ENCODE data around the gene ADD3.

The ADD3 gene

GRCh38 chr10:110068780-110069179 is 61.0 kb downstream of the ADD3 start:
- DNase-seq (ENCODE audit: low read depth), result no peak

DNA sequence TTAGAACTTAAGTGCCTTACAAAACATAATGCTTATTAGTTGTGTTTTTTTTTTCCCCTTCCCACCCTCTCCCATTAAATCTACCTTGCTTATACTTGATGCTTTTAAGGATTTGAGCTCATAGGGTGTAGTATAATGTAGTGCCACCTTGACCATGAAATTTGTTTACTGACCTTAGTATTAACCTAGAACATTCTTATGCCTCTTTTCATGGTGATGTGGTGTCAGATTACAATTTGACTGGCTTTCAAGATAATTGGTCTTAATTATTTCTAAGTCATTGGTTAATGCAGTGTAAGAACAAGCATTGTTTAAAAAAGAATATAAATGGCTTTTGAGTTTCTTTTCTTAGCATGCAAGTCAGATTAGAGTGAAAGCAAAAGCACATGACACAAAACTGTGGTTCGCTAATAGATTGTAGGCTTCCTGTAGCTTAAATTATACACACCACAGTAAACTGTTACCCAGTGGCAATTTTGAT is 61.8 kb downstream of the ADD3 start:
- no peak for DNase-seq (ENCODE audit: low read depth)

- DNase-seq (ENCODE audit: low read depth), result no peak
Measured at GRCh38 chr10:110073896-110074295, 66.1 kb downstream of the ADD3 start.

- no peak for DNase-seq (ENCODE audit: low read depth)
Measured at GRCh38 chr10:110074298-110074697, 66.5 kb downstream of the ADD3 start.

- DNase-seq (ENCODE audit: low read depth), result peak; percentile 76
Measured at GRCh38 chr10:110074758-110075671, 67.2 kb downstream of the ADD3 start.

GRCh38 chr10:110075686-110076085 is 67.9 kb downstream of the ADD3 start:
- no peak for DNase-seq (ENCODE audit: low read depth)

DNA sequence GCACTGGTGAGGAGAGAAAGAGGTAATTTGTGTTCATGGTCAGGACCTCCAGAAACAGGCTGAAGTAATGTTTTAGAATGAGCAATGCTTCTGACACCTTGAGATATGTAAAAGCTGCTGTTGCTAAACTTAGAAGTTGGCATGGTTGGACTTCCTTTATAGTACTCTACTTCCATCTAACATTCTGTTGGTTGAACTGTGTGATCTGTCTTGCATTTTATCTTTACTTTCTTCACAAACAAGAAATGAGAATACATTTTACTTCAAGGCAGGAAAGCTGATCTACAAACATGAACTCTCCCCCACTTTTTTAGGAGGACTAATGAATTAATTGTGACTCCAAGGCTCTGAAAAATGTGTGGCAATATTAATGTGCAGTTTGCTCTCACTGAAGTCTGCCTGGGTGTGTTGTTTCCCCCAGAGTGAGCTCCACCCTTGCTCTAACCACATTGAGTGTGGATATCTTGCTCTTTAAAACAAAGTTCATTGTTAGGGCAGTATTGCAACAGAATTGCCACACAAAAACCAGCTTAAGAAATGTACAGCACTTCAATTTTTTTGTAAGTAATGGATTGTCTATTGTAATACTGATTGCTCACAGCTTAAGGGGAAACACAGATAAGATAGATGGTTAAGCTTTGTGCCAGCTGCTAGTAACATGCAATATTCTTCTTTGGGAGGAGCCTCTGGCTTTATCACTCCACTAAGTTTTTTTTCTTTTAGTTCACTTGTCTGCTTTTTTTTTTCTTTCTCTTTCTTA is 69.0 kb downstream of the ADD3 start:
- peak; percentile 60 for DNase-seq (ENCODE audit: low read depth)

- no peak for DNase-seq (ENCODE audit: low read depth)
Measured at GRCh38 chr10:110077436-110078130, 69.8 kb downstream of the ADD3 start.

DNA sequence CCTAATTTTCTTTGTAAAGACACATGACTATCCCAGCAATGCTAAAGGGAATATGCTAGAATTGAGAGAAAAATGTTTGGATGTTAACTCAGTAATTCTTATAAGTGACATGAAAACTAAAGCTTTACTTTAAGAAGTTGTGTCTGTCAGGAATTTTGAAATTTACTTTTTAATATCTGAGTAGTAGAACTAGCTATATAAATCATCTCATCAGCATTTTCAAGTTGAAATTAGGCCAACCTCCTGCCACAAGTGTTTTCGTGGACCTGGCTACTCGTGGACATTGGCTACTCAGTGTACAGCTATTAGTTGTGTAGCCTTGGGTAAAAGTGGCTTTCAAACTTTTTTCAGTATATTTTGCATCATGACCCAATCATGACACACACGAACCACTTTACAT is 70.5 kb downstream of the ADD3 start:
- no peak for DNase-seq (ENCODE audit: low read depth)

GRCh38 chr10:110081911-110082310 is 74.1 kb downstream of the ADD3 start:
- DNase-seq (ENCODE audit: low read depth), result no peak

GRCh38 chr10:110083884-110084283 is 76.1 kb downstream of the ADD3 start:
- DNase-seq (ENCODE audit: low read depth), result no peak

DNA sequence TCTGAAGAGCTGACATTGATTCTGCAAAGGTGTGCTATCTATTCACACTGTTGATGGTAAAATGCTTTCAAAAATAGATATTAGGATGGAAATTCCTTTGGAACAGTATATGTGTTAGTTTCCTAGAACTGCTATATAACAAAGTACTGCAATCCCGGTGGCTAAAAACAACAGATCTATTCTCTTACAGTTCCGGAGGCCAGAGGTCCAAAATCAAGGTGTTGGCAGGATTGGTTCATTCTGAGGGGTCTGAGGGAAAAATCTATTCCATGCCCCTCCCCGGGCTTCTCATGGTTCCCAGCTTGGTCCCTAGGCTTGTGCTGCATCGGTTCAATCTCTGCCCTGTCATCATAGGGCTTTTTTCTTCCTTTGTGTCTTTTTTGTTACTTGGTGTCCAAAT is 79.9 kb downstream of the ADD3 start:
- DNase-seq (ENCODE audit: low read depth), result no peak

GRCh38 chr10:110088367-110089104 is 80.8 kb downstream of the ADD3 start:
- no peak for DNase-seq (ENCODE audit: low read depth)

GRCh38 chr10:110091830-110092229 is 84.0 kb downstream of the ADD3 start:
- DNase-seq (ENCODE audit: low read depth), result no peak

DNA sequence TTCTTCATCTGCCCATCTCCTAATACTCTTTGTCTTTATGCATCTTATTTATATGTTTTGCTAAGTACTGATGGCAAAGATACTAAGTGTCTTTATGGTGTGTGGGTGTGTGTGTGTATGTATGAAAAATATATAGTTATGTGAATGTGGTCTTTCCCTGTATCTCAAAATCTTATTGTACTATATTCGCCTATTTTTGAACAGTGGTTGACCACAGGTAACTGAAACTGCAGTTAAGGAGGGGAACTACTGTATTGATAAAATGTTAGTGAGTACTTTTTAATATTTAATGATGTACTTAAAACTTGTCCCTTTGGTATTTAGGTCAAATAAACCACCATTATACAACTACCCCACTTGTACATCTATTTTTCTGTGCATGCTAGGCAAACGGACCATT is 85.9 kb downstream of the ADD3 start:
- no peak for DNase-seq (ENCODE audit: low read depth)

GRCh38 chr10:110094786-110095185 is 87.0 kb downstream of the ADD3 start:
- DNase-seq (ENCODE audit: low read depth), result no peak

DNA sequence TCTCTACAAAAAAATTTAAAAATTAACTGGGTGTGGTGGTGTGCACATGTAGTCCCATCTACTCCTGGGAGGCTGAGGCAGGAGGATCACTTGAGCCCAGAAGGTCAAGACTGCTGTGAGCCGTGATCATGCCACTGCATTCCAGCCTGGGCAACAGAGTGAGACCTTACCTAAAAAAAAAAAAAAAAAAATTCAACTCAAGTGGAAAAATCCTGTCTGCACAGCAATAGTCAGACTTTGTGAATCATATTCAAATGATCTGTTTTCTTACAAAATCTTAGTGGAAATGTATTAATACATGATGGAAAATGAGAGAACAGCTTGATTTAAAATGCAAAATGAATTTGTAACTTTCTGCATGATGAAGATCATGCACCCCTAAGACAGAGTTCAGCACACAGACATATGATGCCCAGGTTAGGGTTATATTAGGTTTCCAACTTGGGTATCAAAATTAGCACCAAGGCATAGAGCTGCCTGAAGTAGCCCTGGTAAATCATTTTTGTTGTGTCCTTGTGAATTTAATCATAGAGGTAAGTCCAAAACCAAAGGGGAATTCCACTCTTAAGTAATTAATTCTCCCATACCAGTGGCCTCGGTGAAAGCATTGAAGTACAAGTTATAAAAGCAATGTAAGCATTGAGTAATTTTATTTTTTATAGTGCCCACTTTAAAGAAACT is 93.8 kb downstream of the ADD3 start:
- DNase-seq (ENCODE audit: low read depth), result no peak

DNA sequence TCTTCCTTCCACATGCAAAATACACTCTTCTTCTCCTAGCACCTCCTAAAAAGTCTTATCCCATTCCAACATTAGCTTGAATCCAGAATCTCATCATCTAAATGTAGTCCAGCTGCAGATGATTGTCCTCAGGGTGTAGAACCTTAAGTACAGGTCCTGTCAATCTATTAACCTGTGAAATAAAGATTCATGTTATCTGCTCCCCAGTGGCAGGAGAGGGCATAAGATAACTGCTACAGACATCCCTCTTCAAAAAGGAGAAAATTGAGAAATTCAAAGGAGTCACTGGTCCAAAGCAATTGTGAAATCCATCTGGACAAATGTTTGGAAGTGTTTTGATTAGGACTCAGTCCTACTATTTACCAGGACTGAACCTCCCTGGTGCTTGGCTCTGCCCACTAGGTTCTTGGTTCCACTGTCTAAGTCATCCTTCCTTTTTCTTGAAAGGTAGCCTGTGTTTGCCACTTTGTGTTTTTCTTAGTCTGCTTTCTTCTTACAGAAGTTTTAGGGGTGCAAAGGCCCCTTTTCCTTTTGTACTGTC is 96.2 kb downstream of the ADD3 start:
- DNase-seq (ENCODE audit: low read depth), result no peak

DNA sequence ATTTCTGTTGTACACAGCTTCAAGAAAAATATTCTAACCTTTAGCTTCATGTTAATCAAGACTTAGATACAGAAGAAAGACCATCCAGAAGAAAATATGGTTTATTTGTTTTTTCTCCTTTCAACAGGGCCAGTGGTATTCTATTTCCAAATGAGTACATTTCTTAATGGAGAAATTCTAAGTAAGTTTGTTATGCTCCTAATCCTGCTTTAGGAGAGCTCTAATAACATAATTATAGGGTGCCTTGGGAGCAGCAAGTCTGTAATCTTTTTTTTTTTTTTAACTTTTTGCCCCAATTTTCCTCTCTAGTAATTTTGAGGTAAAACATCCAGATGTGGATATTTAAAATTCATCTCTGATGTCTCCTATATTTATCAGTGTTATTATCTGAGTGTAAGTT is 98.1 kb downstream of the ADD3 start:
- no peak for DNase-seq (ENCODE audit: low read depth)

GRCh38 chr10:110107430-110107829 is 99.6 kb downstream of the ADD3 start:
- no peak for DNase-seq (ENCODE audit: low read depth)

DNA sequence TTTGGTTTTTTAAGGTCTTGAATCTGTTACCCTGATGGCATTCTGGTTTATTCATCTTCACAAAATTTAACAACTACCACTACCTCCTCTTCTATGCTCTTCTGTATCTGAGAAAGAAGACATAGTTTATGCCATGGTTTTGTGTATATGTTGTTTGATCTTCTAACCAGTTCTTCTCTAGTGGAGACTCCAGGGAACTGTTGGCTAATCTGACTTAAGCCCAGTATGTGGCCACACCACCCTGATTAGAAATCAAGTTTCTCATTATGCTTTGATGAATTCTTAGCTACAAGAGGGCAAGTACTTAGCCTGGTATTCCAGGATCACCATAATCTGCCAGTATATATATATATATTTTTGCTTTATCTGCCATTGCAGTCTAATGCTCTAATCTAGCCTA is 100.1 kb downstream of the ADD3 start:
- DNase-seq (ENCODE audit: low read depth), result no peak

Measured in non-pigmented ciliary epithelial cell (primary cell).